ENCODE results near the gene GRIK4. TPM values are rescaled to one million over a fixed set of nuclear protein-coding genes. Genes with fewer than 3 reads are reported as not detected.

The GRIK4 gene
- total and polyA plus RNA-seq, 2 experiments from 2014 or later = 0.28 to 0.45 TPM

- no peak for DNase-seq (ENCODE audit: low read depth in 1 of 2, low spot score in 1 of 2)
- Histone ChIP-seq H3K9me3 (ENCODE audit: low read depth) (no peaks in the 10 kb centered on the region), H3K36me3 (peaks cover 63% of the 10 kb centered on the region), H3K4me3 (no peak overlapping the region), H3K27me3 (no peaks in the 10 kb centered on the region), H3K27ac (no peak overlapping the region), H3K4me1 (ENCODE audit: low read depth) (no peaks in the 10 kb centered on the region)
- no peak for TF ChIP-seq CTCF (IDR thresholded peaks at IDR 0.05; ENCODE audit: low read depth, low read length)
These were observed 39.6 kb upstream of the GRIK4 start for GRCh38 chr11:120471994-120472393.

DNA sequence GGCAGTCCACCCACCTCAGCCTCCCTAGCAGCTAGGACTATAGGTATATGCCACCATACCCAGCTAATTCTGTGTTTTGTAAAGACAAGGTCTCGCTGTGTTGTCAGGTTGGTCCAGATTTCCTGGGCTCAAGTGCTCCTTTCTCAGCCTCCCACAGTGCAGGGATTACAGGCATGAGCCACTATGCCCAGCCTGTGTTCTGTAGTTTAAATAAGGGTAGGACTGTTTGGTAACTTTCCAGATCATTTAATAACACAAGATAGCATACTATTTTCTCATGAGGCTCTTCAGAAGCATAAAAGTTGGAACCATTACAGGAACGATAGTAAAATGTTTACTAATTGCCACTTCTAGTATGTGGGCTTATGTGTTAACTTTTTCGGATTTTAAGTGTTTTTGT lies 38.0 kb upstream of the GRIK4 start:
- no peak overlapping the region for H3K27ac ChIP-seq
- H3K4me3 ChIP-seq = no peak overlapping the region
- DNase-seq (ENCODE audit: low read depth in 1 of 2, low spot score in 1 of 2) = no peak
- H3K36me3 ChIP-seq = peaks cover 65% of the 10 kb centered on the region
- no peaks in the 10 kb centered on the region for H3K27me3 ChIP-seq
- no peaks in the 10 kb centered on the region for H3K9me3 ChIP-seq (ENCODE audit: low read depth)
- TF ChIP-seq CTCF (IDR thresholded peaks at IDR 0.05; ENCODE audit: low read depth, low read length) = no peak
- H3K4me1 ChIP-seq (ENCODE audit: low read depth) = no peaks in the 10 kb centered on the region

GRCh38 chr11:120482149-120482548 lies 29.4 kb upstream of the GRIK4 start:
- Histone ChIP-seq H3K27ac (no peak overlapping the region), H3K36me3 (peaks cover 69% of the 10 kb centered on the region), H3K4me1 (ENCODE audit: low read depth) (no peaks in the 10 kb centered on the region), H3K27me3 (no peaks in the 10 kb centered on the region), H3K4me3 (no peak overlapping the region), H3K9me3 (ENCODE audit: low read depth) (no peaks in the 10 kb centered on the region)
- no peak for TF ChIP-seq CTCF (IDR thresholded peaks at IDR 0.05; ENCODE audit: low read depth, low read length)
- DNase-seq (ENCODE audit: low read depth in 1 of 2, low spot score in 1 of 2) = peak in 1 of 2 donors; percentile 5

DNA sequence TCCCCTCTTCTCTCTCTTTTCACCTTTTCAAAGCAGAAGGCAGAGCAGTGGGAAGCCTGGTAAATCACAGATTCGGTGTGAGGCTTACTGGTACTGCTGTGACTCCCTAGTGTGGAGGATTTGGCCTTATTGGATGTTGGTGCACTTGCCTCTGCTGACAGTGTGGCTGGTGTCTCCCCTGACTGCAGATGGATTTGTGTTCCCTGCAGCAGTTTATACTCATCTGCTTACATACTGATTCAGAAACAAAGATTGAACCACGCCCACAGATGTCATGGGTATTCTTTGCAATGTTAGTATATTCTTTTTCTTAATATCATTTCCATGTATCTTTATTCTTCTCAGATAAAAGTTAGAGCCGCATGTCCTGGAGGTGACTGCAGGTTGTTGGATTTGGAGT lies 26.8 kb upstream of the GRIK4 start:
- no peak for TF ChIP-seq CTCF (IDR thresholded peaks at IDR 0.05; ENCODE audit: low read depth, low read length)
- H3K27me3 ChIP-seq = no peaks in the 10 kb centered on the region
- H3K36me3 ChIP-seq = peaks cover 48% of the 10 kb centered on the region

GRCh38 chr11:120486138-120486537 lies 25.4 kb upstream of the GRIK4 start:
- H3K27me3 ChIP-seq = no peaks in the 10 kb centered on the region

More for the DNA sequence above, 26.8 kb upstream of the GRIK4 start:
- no peak for DNase-seq (ENCODE audit: low read depth in 1 of 2, low spot score in 1 of 2)
- H3K4me3 ChIP-seq = no peak overlapping the region
- H3K9me3 ChIP-seq (ENCODE audit: low read depth) = no peaks in the 10 kb centered on the region
- no peaks in the 10 kb centered on the region for H3K4me1 ChIP-seq (ENCODE audit: low read depth)
- no peak overlapping the region for H3K27ac ChIP-seq

More at GRCh38 chr11:120486138-120486537, 25.4 kb upstream of the GRIK4 start:
- H3K27ac ChIP-seq = no peak overlapping the region
- no peak overlapping the region for H3K4me3 ChIP-seq
- peaks cover 40% of the 10 kb centered on the region for H3K36me3 ChIP-seq
- no peaks in the 10 kb centered on the region for H3K9me3 ChIP-seq (ENCODE audit: low read depth)
- TF ChIP-seq CTCF (IDR thresholded peaks at IDR 0.05; ENCODE audit: low read depth, low read length) = no peak
- H3K4me1 ChIP-seq (ENCODE audit: low read depth) = no peaks in the 10 kb centered on the region
- no peak for DNase-seq (ENCODE audit: low read depth in 1 of 2, low spot score in 1 of 2)
